Mesenteric fat pad (tissue), 1 donor: Measurements from ENCODE around the gene CLMP. TPM values are rescaled to one million over a fixed set of nuclear protein-coding genes. Genes with fewer than 3 reads are reported as not detected.
"Not testable (repeated sequence)": the region's sequence is repeated elsewhere in the genome, so short reads cannot be mapped to it uniquely, and the experiment has no call there.

ENCODE experiments used
- DNase-seq: peaks from one replicate; pipeline ENCODE4 v3.0.0-alpha.2; 2020; ENCODE audit warnings: low spot score
- total RNA-seq: library from RNA; stranded (reverse); fragmentation: NEBNext Ultra II Directional; extraction: Animal tissue kit (Norgen Biotek cat#: 25700); gene quantifications from one replicate; pipeline ENCODE4 v1.2.1, GENCODE V29; 2021
- donor health status: DM: yes; HTN: yes; CAD: no.

The CLMP gene
- total RNA-seq, 1 donor from 2014 or later: 199 TPM

GRCh38 chr11:123218451-123218850, 23.4 kb upstream of the CLMP start:
- DNase-seq: no peak

GRCh38 chr11:123217897-123218296, 22.8 kb upstream of the CLMP start:
- DNase-seq: no peak

GRCh38 chr11:123216249-123216648, 21.2 kb upstream of the CLMP start:
- DNase-seq: no peak

GRCh38 chr11:123214940-123215339, 19.9 kb upstream of the CLMP start:
- DNase-seq: no peak

GRCh38 chr11:123214396-123214795, 19.3 kb upstream of the CLMP start:
- DNase-seq: no peak

GRCh38 chr11:123213307-123213771, 18.3 kb upstream of the CLMP start:
- no peak for DNase-seq

GRCh38 chr11:123212406-123212805, 17.4 kb upstream of the CLMP start:
- DNase-seq: no peak

- no peak for DNase-seq
Measured at GRCh38 chr11:123211981-123212380, 16.9 kb upstream of the CLMP start.

GRCh38 chr11:123211149-123211852, 16.3 kb upstream of the CLMP start:
- DNase-seq: no peak

GRCh38 chr11:123209591-123209990, 14.5 kb upstream of the CLMP start:
- no peak for DNase-seq

GRCh38 chr11:123206791-123207434, 11.9 kb upstream of the CLMP start:
- no peak for DNase-seq

- not testable (repeated sequence) for DNase-seq
Measured at GRCh38 chr11:123206055-123206454, 11.0 kb upstream of the CLMP start.

GRCh38 chr11:123203934-123204333, 8.9 kb upstream of the CLMP start:
- DNase-seq: no peak

- no peak for DNase-seq
Measured at GRCh38 chr11:123203471-123203870, 8.4 kb upstream of the CLMP start.

GRCh38 chr11:123202155-123203151, 7.4 kb upstream of the CLMP start:
- no peak for DNase-seq

GRCh38 chr11:123200264-123200663, 5.2 kb upstream of the CLMP start:
- no peak for DNase-seq

GRCh38 chr11:123197711-123198110, 2.7 kb upstream of the CLMP start:
- DNase-seq: no peak

- DNase-seq: no peak
Measured at GRCh38 chr11:123196060-123196714, 1.1 kb upstream of the CLMP start.

GRCh38 chr11:123194337-123195187, 486 bp downstream of the CLMP start:
- DNase-seq: no peak

- DNase-seq: no peak
Measured at GRCh38 chr11:123193742-123194141, 1.3 kb downstream of the CLMP start.
